Measurements from ENCODE around the gene PLTP.

DNA sequence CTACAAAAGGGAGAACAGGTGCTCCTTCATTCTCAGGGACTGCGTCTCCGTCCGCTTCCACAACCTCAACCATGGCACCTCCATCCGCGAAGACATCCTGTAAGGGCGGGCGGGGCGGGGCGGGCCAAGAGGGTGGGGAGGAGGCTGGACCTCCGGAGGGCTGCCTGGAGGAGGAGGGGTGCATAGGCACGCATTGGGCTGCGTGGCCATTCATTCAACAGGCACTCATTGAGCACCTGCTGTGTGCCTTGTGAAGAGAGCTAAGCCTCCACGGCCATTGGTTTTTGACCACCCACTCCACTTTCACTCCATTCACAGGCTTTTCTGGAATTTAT is 54.1 kb downstream of the PLTP start:
- TF ChIP-seq POLR2AphosphoS5 (IDR thresholded peaks at IDR 0.05) (no peak), POLR2A (IDR thresholded peaks at IDR 0.05) (no peak), EP300 (IDR thresholded peaks at IDR 0.05) (no peak)
- TF ChIP-seq, protein P1, sequence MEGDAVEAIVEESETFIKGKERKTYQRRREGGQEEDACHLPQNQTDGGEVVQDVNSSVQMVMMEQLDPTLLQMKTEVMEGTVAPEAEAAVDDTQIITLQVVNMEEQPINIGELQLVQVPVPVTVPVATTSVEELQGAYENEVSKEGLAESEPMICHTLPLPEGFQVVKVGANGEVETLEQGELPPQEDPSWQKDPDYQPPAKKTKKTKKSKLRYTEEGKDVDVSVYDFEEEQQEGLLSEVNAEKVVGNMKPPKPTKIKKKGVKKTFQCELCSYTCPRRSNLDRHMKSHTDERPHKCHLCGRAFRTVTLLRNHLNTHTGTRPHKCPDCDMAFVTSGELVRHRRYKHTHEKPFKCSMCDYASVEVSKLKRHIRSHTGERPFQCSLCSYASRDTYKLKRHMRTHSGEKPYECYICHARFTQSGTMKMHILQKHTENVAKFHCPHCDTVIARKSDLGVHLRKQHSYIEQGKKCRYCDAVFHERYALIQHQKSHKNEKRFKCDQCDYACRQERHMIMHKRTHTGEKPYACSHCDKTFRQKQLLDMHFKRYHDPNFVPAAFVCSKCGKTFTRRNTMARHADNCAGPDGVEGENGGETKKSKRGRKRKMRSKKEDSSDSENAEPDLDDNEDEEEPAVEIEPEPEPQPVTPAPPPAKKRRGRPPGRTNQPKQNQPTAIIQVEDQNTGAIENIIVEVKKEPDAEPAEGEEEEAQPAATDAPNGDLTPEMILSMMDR (IDR thresholded peaks at IDR 0.05): no peak

All from suprapubic skin (tissue), 4 donors.